Kasumi-1 (cell line): ENCODE measurements around the gene GNAO1.
A peak's percentile ranks its signal among the peaks of the same experiment; 100 is the strongest.

Experiments
- DNase-seq, 2 experiments: peaks; one replicate each; lab custom pipeline; 2025; lab: John Stamatoyannopoulos, UW

Gene GNAO1

DNA sequence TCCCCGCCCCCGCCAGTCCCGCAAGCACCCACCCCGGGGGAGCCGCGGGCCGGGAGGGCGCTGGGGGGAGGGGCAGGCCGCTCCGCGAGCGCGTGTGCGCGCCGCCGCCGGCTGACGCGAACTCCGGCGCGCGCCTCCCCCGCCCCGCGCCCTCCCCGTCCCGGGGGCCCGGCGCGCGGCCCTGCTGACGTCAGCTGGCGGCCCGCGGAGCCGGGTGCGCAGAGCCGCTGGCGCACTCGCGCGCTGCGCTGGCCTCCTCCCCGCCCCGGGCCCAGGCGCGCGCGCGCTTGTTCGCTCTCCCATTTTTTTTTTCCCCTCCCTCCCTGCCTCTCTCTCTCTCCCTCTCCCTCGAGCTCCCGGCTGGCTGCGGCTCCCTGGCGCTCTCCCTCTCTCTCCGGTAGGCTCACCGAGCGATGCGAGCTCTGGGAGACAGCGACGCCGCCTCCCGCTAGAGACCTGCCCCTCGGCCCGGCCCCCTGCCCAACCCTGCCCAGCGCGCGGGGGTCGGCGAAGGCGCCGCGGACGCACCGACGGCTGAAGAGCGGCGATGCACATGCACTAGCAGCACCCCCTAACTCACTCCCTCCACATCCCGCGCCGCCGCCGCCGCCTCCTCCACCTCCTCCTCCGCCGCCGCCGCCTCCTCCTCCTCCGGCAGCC is at the start of gene GNAO1:
Gene GNAO1, plus strand, starts transcription at position 334 of the 660 bp plus-strand sequence. CDS start 747 bp downstream, outside the sequence.
- DNase-seq: peak in 1 of 2 experiments; percentile 7

GRCh38 chr16:56143666-56144065 is 47.6 kb upstream of the GNAO1 start:
- DNase-seq: no peak

GRCh38 chr16:56145369-56145768 is 45.9 kb upstream of the GNAO1 start:
- no peak for DNase-seq

DNA sequence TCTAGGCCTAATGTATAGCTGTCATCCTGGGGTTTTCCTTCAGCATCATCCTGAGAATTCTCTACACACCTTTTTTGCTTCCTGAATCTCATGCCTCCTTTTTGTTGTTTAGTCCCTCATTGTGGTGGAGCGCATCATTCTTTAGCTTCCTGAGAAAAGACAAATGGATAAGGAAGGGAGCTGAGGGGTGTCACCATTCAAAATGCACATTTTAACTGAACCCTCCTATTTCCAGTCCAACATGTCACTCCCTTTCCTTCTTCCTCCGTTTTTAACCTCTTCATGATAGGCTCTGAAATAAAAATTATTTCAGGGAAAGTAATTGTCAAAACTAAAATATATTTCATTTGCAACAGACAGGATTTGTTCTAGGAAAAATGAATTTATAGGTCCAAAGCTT is 39.7 kb upstream of the GNAO1 start:
- DNase-seq: no peak

GRCh38 chr16:56161658-56162057 is 29.6 kb upstream of the GNAO1 start:
- no peak for DNase-seq

GRCh38 chr16:56163089-56163488 is 28.2 kb upstream of the GNAO1 start:
- DNase-seq: no peak

- DNase-seq: no peak
These were observed 27.4 kb upstream of the GNAO1 start for GRCh38 chr16:56163938-56164337.

DNA sequence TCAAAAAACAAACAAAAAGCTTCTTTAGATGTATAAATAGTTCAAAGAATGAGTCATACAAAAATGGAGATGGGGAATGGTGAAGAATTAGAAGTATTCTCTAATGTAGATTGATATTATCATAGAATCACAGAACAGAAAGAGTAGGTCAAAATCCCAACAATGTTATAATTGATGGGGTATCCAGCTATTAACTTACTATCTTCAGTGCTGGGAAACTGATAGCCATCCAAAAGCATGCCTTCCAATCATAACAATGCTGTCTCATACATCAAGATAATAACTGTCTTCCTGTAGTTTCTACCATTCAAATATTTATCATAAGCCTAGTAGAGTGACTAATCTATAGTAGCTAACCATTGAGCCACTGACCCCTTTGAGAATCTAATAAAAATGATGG is 26.7 kb upstream of the GNAO1 start:
- no peak for DNase-seq

DNA sequence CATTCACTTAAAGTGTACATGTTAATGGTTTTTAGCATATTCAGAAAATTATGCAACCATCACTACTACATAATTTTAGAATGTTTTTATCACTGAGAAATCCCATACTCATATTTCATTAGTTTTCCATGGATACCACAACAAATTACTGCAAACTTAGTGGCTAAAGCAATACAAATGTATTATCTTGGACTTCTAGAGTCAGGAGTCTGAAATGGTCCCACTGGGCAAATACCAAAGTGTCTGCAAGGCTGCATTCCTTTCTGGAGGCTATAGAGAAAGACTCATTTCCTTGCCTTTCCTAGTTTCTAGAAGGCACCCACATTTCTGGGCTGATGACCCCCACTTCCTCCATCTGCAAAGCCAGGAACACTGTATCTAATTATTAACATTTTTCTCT is 16.9 kb upstream of the GNAO1 start:
- DNase-seq: no peak

- no peak for DNase-seq
These were observed 9.9 kb upstream of the GNAO1 start for GRCh38 chr16:56181401-56181800.

GRCh38 chr16:56183266-56183665 is 8.0 kb upstream of the GNAO1 start:
- no peak for DNase-seq

- DNase-seq: no peak
These were observed 1.1 kb upstream of the GNAO1 start for GRCh38 chr16:56190048-56190676.

DNA sequence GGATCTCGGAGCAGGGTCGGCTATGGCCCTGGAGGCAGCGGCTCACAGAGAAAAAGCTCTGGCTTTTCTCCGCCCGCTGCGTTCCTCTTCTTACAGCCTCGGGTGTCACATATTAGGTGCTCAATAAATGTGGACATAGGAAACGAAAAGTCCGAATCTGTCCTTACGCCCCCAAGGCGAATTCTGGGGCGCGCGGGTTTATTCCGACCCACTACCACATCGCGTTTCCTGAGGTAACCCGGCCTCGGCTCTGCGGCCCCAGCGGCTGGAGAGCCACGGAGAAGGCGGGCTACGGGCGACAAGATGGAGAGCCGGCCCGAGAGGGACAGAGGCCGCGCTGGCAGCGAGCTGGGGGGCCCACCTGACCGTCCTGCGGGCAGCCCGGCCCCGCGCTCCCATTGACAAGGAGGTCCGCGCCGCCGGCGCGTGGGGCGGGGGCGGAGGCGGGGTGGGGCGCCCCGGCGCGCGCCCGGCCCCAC is 573 bp upstream of the GNAO1 start:
- no peak for DNase-seq

DNA sequence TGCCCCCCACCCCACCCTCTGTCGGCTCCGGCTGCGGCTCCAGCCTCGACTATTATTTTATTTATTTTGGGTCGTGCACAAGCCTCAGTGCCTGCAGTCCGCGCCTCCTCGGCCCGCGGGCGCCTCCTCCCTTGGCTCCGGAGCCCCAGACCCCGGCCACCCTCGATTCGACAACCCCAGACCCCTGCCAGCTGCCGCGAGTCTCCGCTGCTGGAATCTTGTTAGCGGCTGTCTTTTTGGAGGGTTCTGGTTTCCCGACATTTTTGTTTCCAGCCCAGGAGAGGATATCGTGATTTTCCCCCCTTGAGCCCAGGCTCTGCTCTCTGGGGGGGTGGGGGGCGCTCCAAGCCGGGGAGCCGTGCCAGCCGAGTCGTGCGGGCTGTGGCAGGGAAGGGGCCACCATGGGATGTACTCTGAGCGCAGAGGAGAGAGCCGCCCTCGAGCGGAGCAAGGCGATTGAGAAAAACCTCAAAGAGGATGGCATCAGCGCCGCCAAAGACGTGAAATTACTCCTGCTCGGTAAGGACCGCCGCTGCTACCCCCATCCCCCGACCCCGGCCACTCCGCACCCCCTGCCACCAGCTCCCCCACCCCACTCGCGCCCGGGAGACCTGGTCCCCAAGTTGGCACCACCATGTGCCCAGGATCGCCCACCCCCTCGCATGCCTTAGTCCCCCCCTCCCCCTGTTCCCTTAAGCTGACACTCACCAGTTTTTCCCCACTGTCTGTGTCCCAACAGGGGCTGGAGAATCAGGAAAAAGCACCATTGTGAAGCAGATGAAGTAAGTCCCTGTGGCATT is 746 bp downstream of the GNAO1 start:
- DNase-seq: no peak

GRCh38 chr16:56192635-56192945 is 1.3 kb downstream of the GNAO1 start:
- DNase-seq: no peak

GRCh38 chr16:56192986-56193945 is 2.0 kb downstream of the GNAO1 start:
- no peak for DNase-seq

DNA sequence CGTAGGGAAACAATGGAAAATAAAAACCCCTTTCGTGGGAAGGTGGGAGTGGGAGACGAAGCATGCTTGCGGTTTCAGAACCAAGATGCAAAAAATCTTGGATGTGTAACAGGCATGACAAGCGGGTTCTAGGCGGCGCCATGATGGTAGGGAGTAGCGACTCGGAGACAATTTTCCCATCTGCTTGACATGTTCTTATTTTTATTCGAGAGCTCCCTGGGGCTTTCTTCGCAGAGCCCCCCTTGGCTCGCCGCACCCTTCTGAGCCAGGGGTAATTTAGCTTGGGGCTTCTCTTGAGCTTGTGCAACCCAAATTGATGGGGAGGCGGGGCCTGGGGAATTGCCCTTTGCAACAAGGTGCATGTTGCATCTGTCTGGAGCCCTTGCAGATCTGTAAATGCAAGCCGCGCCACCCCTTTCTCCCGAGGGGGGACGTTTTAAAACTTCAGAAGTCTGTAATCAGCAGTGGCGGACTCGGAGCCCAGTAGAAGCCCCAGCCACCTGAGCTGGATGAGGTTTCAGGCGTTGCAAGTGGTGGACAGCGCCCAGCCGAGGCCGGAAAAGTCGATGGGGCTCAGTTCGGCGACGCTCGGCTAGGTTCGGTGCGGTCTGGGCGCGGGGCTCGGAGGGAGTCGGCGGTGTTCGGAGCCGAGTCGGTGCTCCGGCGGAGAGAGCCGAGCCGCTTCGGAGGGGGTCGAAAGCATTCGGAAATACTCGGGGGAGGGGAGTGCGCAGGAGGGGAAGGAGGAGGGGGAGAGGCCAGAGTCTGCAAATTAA is 2.9 kb downstream of the GNAO1 start:
- no peak for DNase-seq

DNA sequence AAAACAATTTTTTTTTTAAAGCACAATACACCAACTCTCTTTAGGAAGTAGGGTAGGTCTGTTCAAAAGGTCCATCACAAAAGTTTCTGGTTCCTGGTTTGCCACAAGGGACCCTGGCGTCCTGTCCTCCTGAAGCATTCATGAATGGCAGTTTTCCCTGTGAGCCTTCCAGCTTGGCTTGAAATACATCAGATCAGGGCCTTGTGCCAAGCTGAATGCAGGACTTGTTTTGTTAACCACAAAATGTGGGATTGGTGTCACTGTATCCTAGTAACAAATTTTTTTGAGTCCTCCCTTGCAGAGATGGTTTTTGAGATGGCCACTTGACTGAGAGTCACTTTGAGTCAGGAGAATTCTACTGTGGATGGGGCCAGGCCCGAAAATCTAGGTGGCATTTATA is 3.9 kb downstream of the GNAO1 start:
- no peak for DNase-seq

DNA sequence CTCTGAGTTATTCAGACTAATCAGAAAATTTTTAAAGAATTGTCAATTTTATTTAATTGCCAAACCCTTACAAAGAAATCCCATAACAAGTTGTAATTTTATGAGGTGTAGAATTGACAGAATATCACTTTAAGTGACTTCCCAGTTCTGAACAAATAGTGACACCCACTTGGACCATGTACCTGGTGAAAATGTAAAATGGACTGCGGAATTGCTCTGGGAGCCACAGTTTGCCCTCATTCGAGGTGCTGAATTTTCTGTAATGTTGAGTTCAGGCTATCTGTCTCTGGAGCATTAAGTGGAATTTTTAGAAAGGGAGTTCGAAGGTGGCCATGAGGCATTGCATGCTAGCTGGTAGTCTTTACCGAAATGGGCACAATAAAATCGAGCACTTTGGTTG is 5.1 kb downstream of the GNAO1 start:
- no peak for DNase-seq

GRCh38 chr16:56197192-56197992 is 6.1 kb downstream of the GNAO1 start:
- no peak for DNase-seq
